GM18499 (cell line): ENCODE measurements around the gene KMT2D.

Source experiments
- ATAC-seq: cut with Tn5 transposase; IDR thresholded peaks from one replicate; pipeline ENCODE4 v1.9.1; 2021; ENCODE audit warnings: moderate number of reproducible peaks; ENCODE audit not compliant: insufficient read depth, unreplicated experiment

The KMT2D gene

DNA sequence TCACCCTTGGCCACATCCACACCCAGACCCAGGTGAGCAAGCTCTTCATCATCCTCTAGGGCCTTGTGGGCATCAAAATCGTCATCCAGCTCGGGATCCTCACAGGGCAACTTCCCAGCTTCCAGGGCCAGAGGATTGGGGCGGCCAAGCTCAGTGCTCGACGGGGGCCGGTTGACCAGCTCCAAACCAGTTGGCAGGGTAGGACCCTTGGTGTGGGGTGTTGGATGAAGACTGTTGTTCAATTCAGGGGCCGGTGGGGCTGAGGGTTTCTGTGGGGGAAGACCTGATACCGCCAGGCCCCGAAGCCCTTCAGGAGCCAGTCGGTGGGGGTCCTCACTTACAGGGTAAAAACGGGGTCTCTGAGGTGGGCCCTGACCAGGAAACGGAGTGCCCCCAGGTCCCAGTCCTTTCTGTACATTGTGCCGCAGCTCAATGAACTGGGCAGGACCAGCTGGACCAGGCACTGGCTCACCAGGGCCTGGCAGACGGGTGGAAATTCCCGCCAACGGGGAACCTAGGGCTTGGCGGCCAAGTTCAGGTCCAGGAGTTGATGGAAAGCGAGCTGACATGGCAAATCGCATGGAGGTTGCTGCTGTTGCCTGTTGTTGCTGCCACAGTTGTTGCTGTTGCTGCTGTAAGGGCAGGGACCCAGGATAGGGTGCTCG, 22.2 kb downstream of the KMT2D start:
- no peak for ATAC-seq

DNA sequence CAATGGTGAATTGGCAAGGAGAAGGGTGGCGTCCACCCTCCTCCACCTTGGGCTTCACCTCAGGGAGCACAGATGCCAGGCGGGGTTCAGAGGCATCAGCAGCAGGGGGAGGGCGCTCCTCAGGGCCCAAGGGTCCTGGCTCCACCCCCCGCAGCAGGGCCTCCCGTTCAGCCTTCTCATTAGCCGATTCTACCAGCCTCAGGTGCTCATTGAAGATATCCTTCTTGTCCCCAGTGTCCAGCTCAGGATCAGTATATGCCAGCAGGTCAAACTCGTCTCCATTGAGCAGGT, 22.7 kb downstream of the KMT2D start:
- ATAC-seq: no peak

GRCh38 chr12:49037111-49037946, 23.3 kb downstream of the KMT2D start:
- no peak for ATAC-seq

DNA sequence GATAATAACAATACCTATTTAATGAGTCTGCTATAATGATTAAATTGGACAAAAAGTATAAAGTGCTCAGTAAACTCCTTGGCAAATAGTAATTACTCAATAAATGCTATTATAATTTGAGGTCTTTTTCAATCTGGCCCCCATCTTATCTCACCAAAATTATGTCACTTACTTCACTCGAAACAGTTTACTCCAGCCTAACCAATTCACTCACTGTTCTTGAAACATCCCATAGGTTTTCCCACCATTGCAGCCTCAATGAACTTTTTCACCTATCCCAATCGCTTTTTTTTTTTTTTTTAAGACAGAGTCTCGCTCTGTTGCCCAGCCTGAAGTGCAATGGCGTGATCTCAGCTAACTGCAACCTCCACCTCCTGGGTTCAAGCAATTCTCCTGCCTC, 24.6 kb downstream of the KMT2D start:
- ATAC-seq: no peak

DNA sequence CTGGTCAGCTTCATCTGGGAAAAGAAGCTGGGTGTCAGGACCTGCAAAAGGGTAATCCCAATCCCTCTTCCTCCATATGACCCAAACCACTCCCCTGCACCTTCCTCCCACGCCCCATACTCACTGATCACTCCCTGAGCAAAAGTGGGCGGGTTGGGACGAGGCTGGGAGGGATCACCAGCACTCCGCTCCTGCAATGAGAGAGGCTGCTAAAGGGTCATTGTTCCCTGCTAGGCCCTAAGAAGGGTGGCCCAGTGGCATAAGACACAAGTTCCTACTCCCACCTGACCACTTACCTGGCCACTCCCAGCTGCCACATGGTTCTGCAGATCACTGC, 26.3 kb downstream of the KMT2D start:
- no peak for ATAC-seq

- no peak for ATAC-seq
Observed at GRCh38 chr12:49033611-49034285, 26.8 kb downstream of the KMT2D start.

- ATAC-seq: no peak
Observed at GRCh38 chr12:49032679-49033447, 27.7 kb downstream of the KMT2D start.

DNA sequence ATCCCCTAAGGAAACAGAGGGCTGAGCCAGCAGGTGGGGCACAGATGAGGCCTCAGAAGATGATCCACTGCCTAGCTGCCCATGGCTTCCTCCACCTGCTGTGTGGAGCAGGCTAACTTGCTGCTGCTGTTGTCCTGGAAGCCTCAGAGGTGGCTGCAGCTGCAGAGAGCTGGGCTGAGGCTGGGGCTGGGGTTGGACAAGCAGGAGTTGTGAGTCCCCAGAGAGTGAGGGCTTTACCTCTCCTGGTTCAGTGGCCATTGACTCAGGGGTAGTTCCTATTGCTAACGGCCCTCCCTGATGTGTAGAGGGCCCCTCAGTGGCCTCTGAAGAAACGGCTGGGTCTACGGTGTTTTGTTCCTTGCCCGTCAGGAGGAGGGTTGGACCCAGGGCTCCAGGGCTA, 28.3 kb downstream of the KMT2D start:
- ATAC-seq: no peak

GRCh38 chr12:49031573-49032161, 28.9 kb downstream of the KMT2D start:
- ATAC-seq: no peak

DNA sequence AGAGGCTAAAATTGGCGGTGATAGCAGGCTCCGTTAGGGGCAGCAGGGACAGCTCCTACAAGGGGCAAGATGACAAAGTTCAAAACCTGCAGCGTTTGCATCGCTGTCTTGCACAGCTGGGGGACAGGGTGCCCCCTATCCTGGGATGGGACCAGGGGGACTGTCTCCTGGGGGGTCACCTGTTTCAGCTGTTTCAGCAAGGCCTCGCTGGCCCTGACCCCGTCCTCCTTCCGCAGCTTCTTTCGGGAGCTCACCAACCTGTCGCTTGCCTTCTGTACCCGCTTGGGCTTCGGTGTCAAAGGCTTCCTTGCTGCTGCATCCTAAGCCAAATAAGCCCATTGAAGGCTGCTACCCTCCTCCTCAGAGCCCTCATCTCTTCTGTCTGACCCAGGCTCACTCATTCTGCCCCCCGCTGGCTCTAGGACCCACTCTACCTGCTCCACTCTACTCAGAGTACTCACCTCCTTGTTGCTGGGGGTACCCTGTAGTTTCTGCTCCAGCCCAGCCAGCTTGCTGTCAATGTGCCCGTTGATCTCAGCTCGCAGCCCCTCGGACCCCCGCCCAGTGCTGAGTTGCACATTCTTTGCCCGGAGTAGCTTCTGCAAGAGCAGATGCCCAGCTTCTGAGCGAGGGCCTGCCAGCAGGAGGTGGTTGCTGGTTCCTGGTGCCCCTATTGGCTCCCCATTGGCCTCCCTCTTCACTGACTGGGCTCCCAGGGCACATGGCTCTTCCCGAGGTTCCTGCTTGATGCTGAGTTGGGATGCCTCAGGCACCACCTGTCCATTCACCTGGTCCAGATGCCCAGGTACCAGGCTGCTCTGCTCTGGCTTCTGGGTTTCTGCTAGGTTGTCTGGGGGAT, 29.7 kb downstream of the KMT2D start:
- ATAC-seq: no peak

- no peak for ATAC-seq
Observed at GRCh38 chr12:49030119-49030518, 30.5 kb downstream of the KMT2D start.

- no peak for ATAC-seq
Observed at GRCh38 chr12:49028666-49029275, 31.8 kb downstream of the KMT2D start.

- ATAC-seq: no peak
Observed at GRCh38 chr12:49027846-49028555, 32.6 kb downstream of the KMT2D start.

DNA sequence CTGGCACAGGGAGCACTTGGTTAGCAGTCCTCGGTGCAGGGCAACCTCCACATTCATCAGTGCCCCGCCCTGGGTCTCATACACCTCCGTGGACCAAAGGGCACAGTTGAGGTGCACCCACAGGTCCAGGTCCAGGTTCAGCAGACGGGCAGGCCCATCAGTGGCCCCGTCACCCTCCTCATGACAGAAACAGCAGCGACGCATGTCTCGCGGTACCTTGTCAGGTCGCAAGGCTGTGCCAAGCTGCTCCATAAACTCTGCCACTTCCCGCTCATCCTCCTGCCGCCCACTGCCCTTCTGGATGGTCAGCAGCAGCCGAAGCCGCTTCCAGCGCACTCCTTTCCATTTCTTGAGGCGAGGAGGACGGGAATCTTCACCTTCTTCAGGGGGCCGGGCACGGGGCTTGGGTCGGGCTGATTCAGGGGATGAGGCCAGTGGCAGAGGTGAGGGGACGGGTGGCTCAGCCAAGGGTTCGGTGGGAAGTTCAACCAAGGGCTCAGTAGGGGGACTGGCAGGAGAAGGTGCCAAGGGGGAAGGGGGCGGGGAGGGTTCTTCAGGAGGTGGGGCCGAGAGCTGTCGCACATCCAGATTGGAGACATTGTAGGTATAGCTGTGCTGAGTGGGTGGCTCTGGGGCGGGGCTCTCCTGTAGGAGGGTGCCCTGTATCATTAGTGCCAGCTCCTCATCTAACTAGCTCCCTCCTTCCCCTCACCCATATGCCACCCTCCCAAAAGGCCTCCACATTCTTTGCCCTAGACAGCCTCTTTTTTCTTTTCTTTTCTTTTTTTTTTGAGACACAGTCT, 33.7 kb downstream of the KMT2D start:
- no peak for ATAC-seq

- no peak for ATAC-seq
Observed at GRCh38 chr12:49026101-49026500, 34.5 kb downstream of the KMT2D start.

DNA sequence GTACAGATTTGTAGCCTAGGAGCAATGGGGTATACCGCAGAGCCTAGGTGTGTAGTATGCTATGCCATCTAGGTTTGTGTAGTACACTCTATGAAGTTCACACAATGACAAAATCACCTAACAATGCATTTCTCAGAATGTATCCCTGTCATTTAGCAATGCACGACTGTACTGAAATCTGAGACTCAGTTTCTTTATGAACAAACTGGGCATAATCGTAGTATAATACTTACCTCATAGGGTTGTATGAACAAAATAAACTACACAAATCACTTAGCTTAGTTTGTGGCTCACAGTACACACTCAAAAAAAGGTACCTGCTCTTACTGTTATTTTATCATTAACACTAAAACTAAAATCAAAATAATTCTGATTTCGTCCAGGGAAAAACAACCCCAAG, 35.1 kb downstream of the KMT2D start:
- no peak for ATAC-seq

DNA sequence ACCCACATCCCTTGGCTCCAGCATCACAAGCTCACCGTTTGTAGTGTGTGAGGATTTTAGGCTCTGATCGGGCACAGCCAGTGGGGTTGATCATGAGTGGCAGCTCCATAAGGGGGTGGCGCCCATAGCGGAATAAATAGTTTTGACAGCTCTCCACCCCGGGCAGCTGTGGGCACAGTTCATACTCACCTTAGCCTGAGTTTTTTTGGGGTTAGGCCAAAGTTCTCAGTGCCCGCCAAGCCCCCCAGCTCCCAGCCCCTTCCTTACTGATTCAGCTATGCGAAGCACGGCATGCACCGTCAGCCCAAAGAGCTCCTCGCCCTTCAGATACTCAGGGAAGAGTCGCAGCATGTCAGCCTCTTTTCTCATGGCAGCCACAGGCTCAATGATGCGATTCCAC, 36.1 kb downstream of the KMT2D start:
- ATAC-seq: no peak

- ATAC-seq: no peak
Observed at GRCh38 chr12:49023812-49024211, 36.8 kb downstream of the KMT2D start.
